GM12801 (cell line): ENCODE measurements around the gene SPAG16.

Experiments
- TF ChIP-seq, protein P1 (sequence below): IDR thresholded peaks from one replicate; pipeline ENCODE4 v1.5.1; 2011; ENCODE audit warnings: control low read depth; ENCODE audit not compliant: insufficient read length; ENCODE audit errors: extremely low read depth

SPAG16 gene

DNA sequence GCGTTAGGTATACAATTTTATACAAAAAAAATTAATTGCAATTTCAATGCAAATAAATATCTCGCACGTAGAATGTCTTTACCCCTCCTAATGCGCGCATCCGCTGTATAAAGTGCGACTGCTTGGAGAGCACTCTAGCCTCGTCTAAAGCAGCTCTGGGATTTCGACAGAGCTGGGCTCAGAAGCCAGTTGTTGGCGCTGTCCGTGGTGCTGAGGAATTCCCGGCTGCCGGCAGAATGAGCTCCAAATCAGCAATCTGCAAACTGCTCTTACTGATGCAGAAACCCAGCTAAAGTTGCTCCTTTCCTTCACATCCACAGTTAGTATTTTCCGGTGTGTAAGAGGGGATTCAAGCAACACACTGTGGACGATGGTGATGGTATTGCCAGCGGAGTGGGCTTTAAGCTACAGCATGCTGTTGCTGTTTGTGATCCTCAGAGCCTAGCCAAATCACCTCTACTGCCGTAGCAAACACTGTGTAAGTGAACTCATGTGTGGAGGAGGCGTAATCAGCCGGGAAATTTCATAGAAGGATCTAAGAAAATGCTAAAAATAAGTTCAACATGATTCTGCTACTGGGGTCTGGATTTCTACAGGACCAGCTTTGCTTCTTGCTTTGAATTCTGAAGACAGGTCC, 1126.8 kb downstream of the SPAG16 start, which contains the start of gene VWC2L:
Gene VWC2L (plus strand): TSS at position 137 of the 637 bp plus-strand sequence. CDS start 3,140 bp downstream, outside the sequence.
- TF ChIP-seq, protein P1, sequence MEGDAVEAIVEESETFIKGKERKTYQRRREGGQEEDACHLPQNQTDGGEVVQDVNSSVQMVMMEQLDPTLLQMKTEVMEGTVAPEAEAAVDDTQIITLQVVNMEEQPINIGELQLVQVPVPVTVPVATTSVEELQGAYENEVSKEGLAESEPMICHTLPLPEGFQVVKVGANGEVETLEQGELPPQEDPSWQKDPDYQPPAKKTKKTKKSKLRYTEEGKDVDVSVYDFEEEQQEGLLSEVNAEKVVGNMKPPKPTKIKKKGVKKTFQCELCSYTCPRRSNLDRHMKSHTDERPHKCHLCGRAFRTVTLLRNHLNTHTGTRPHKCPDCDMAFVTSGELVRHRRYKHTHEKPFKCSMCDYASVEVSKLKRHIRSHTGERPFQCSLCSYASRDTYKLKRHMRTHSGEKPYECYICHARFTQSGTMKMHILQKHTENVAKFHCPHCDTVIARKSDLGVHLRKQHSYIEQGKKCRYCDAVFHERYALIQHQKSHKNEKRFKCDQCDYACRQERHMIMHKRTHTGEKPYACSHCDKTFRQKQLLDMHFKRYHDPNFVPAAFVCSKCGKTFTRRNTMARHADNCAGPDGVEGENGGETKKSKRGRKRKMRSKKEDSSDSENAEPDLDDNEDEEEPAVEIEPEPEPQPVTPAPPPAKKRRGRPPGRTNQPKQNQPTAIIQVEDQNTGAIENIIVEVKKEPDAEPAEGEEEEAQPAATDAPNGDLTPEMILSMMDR = no peak

DNA sequence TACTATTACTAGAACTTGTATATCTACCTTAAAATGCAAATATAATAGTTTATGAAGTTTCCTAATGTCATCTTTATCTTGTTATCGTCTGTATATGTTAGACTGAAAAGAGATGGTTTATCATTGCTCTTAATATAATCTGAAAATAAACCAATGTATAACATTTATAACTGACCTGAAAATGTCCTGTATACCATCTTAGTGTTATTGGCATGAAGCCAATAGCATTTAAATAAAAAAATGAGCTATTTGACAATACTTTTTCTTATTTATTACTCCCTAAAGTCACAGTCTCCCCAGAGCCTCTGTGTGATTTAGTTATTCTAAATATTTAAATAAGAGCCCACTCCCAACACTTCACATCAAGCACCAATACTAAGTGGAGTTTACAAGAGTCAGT, 1128.4 kb downstream of the SPAG16 start:
- TF ChIP-seq, protein P1 = no peak

DNA sequence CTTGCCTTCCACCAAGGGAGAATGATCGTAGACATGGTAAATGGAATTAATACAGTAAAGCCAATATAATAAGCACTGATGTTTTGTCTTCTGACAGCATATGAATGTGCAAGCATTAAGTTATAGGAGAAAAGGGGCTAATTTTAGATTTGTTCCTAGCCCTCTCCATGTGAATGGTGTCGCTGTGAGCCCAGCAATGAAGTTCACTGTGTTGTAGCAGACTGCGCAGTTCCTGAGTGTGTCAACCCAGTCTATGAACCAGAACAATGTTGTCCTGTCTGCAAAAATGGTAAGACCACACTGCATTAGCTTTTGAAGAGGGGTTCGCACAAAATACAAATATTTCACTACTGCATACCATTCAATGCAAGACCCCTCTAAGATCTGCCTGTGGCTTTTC, 1152.2 kb downstream of the SPAG16 start:
- TF ChIP-seq, protein P1 = no peak

DNA sequence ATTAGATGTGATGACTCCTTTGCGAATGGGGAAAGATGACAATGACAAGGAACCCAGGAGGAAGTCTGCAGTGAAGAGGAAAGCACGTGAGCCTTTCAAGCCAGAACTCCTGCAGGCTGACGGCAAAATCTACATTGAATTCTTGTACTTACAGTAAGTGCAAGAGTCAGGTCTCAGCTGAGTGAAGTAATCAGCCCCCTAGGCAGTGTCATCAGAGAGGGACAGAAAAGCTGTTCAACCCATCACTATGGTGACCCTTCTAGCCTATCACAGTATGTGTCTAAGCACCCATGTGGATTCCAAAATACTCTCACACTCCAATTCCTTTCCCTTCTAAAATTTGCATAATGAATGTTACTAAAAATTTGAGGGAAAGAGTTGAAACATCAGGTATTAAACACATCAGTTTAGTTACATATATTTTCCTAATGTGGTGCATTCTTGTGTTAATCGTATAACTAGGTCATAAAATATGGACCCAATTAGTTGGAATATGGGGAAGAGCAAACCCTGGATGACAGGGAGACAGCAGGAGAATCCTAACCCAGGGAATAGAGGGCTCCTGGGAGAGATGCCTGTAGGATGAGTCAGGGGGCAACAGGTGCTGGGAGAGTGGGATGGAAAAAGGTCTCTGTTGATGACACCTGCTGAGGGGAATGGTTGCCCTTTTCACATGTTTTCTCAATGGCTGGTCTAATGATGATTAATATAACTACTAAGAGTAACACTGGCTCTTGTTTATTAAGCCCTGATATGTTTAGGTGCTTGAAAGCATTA, 1166.0 kb downstream of the SPAG16 start:
- TF ChIP-seq, protein P1 = no peak

DNA sequence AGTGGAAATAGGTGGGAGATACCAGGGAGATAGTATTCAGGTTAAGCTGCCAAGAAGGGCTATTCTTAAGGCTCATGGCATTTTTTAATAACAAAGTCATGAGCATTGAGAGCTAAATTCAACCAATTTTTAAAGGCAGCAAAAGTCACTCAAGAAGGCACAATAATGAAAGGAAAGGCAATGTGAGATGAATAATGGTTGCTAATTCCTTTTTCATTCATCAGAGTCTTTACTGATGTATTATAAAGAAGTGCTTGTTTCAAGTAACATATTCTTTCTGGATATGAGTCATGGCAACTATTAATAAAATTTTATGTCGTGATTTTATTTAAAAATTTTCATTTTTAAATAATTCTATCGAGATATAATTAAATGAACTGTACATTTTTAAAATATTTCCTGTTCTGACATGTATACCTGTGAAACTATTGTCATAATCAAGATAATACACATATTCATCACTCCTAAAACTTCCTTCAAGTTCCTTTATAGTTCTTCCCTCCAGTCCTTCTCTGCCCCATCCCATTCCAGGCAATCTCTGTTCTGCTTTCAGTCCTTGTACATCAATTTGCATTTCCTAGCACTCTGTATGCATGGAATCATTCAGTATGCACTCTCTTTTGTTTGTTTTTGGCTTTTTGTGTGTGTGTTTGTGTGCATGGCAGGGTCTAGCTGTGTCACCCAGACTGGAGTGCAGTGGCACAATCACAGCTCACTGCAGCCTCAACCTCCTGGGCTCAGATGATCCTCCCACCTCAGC, 1167.4 kb downstream of the SPAG16 start:
- TF ChIP-seq, protein P1 = no peak
